NCI-H510A (cell line): Measurements from ENCODE around the gene LORICRIN.

ENCODE experiments used
- DNase-seq: peaks from one replicate; lab custom pipeline; 2025; lab: John Stamatoyannopoulos, UW

LORICRIN gene

GRCh38 chr1:153306303-153307220 is 47.1 kb downstream of the LORICRIN start:
- no peak for DNase-seq

GRCh38 chr1:153307221-153307600 is 47.7 kb downstream of the LORICRIN start:
- DNase-seq, result no peak

- DNase-seq, result no peak
Observed at GRCh38 chr1:153308540-153308939, 49.1 kb downstream of the LORICRIN start.

- DNase-seq, result no peak
Observed at GRCh38 chr1:153309441-153309840, 50.0 kb downstream of the LORICRIN start.

GRCh38 chr1:153310526-153310925 is 51.0 kb downstream of the LORICRIN start:
- no peak for DNase-seq
